Measurements from ENCODE around the gene RBM10. TPM values are rescaled to one million over a fixed set of nuclear protein-coding genes. Genes with fewer than 3 reads are reported as not detected.

Gene RBM10
- total and polyA plus RNA-seq, 9 of the 15 experiments (the other 6 are each of a cell fraction or from before 2014, with no cell fraction given) = 1.1 to 61.7 (median 31.5) TPM

- BruUV-seq (replicated peaks) = no TSS peak
- Histone ChIP-seq H2AFZ (ENCODE audit: low read depth, low read length) (no peak overlapping the region), H3K9me3 (replicated peaks; ENCODE audit: control insufficient read depth, insufficient read depth, low read depth, low read length) (no peaks in the 10 kb centered on the region), H3K27me3 (ENCODE audit: control insufficient read depth in 2 of 2, insufficient read depth in 2 of 2, low read length in 2 of 2) (no peaks in the 10 kb centered on the region), H3K79me2 (ENCODE audit: control insufficient read depth, insufficient read depth, low read length) (no peaks in the 10 kb centered on the region), H3K4me1 (replicated peaks in 1 of 2; ENCODE audit: control insufficient read depth in 2 of 2, insufficient read depth in 2 of 2, low read length in 2 of 2) (no peaks in the 10 kb centered on the region; a peak in 1 of 5 replicates), H4K20me1 (replicated peaks; ENCODE audit: control insufficient read depth, insufficient read depth, low read length) (0 out of 2 replicates have a peak, but pooled peaks cover 5% of the 10 kb centered on the region), H3K27ac (ENCODE audit: extremely low read depth, low read depth, low read length) (no peak overlapping the region), H3K36me3 (ENCODE audit: control insufficient read depth, insufficient read depth, low read length) (peaks cover 91% of the 10 kb centered on the region), H3K4me2 (ENCODE audit: insufficient read depth, low read length) (no peak overlapping the region), H3K4me3 (no peak overlapping the region), H3K9ac (ENCODE audit: insufficient read depth in 1 of 2, low read depth in 2 of 2, low read length in 2 of 2) (no peak overlapping the region), H3K9me1 (ENCODE audit: control insufficient read depth, insufficient read depth, low read length) (no peaks in the 10 kb centered on the region)
- in situ Hi-C loops (cut with MboI) (no loop called here), intact Hi-C loops (cut with micrococcal nuclease) (no loop called here)
- TF ChIP-seq ZBTB8A (IDR thresholded peaks at IDR 0.05; ENCODE audit: partially characterized antibody) (no peak), POLR2G (IDR thresholded peaks at IDR 0.05; ENCODE audit: low read depth, low read length) (peak; percentile 41; the same call in 1 of the 2 replicates), RBFOX2 (IDR thresholded peaks at IDR 0.05; ENCODE audit: low read depth, low read length) (peak; percentile 16; the same call in 1 of the 2 replicates)
- no peak for ATAC-seq
- 98% methylated on average over 11 of the region's 16 CpGs for WGBS (ENCODE audit: insufficient coverage, low coverage, missing lambda C conversion rate)
- ChIA-PET POLR2A (no interaction called here), CTCF (ENCODE audit: low intra/inter-chr PET ratio) (no interaction called here)
- FAIRE-seq = no peak
- DNase-seq (ENCODE audit: extremely low read depth in 1 of 4, low spot score in 3 of 4) = no peak
Measured at GRCh38 chrX:47209508-47210238, 64.7 kb downstream of the RBM10 start.
